ENCODE results near the gene R3HDML.

Gene R3HDML

DNA sequence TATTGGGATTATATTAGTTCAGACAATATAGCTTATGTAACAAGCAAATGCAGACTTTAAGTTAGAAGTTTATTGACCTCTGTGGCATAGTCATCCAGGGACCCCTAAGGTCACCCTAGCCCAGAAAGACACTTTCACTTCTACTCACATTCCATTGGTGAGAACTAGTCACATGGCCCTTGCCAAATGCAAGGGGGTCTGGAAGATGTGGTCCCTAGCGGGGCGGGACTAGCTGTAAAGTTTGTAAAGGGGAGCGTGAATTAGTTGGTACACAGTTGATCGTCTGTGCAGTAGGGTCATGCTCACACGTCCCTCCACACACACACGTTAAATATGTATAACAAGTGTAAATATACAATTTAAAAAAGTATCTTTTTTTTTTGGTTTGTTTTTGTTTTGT is 27.9 kb downstream of the R3HDML start:
- DNase-seq: no peak

DNA sequence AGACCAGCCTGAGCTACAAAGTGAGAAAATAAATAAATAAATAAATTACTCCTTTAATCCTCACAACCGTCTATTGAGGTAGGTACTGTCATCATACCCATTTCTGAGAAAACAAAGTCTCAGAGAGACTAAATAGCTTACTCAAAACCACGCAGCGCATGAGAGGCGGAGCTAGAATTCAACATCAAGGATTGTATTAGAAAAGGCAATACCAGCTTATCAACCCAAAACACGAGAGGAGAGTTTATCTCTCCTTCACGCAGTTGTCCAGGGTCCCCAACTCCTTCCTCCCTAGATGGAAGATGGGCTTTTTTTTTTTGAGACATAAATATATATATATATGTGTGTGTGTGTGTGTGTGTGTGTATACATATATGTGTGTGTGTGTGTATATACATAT is 30.9 kb downstream of the R3HDML start:
- DNase-seq: no peak

DNA sequence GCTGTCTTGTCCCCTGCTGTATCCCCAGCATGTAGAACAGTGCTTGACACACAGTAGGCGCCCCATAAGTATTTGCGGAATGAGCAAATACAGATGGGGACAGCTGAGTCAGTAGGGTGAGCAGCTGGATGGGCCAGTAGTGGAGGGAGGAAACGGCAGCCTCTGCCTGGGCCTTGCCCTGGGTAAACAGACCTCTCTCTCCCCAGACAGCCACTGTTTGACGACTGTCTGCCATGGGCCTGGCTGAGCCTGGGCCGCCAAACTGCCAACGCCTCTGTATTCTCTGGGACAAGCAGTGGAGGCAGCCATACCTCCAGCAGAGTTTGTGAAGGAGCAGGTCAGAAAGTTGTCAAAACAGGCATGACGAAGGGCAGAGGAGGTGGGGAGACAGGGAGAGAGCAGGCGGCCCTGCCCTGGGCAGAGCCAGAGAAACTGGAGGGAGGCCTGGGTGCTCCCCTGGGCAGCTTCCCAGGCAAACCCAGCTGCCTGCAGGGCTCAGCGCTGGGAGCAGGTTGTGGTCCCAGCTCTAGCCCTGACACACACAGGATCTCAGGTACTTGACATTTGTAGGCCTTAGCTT is 33.9 kb downstream of the R3HDML start:
- no peak for DNase-seq

DNA sequence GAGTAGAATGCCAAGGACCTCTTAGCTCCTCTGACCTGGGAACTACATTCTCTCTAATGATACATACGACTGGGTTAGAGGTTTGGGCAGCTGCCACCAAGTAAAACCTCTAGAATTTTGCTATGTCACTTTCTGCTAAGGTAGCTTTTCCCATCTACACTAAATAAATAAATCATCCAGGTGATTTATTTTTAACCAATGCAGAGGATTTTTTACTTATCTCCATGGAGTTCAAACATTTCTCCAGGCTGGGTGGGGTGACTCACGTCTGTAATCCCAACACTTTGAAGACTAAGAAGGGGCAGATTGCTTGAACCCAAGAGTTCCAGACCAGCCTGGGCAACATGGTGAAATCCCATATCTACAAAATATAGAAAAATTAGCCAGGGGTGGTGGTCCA is 45.8 kb downstream of the R3HDML start:
- no peak for DNase-seq

DNA sequence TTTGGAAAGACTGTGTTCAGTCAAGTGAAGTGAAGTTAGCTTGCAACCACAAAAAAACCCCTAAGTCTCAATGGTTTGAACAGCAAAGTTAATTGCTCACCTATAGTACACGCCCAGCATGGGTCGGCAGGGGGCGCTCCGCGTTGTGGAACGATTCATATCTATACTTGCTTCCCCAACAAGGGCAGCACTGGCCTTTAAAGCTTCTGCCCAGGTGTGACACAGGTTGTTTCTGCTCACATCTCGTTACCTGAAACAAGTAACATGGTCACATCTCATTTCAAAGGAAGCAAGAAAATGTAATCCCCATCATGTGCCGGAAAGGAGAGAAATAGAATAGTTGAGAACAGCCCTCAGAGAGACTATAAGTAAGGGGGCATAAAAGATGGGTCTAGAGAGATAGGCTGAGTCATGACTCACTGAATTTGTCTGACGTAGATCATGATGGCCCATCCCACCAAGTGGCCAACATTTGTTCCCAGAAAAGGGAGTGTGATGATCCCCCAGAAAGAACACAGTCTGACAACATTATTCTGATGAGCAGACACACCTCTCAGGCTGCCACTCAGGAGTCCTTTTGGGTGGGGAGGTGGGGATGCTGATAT is 47.7 kb downstream of the R3HDML start:
- peak; percentile 95 for DNase-seq

DNA sequence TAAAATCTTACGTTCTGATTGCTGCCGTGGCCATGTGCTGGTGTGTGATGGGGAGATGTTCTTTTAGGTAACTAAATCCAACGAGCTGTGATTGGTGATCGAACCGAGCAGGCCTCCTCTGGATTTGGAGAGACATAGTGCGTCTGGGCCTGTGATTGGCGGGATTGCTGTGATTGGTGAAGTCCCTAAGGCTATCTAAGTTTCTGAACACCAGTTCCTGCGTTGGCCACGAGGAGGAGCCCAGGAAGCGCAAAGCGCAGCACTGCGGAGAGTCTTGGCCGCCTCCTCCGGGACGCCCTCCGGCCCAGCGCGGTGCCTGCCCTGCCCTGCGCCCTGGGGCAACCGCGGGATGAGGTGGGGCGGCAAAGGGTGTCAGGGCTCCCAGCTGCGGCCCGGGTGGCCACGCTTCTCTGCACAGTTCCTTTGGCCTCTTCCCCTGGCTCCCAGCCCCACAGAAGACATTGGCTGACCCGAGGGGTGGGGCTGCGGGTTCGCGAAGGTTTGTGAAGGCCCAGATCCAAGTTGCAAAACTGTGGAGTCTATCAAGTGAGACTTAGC is 51.7 kb downstream of the R3HDML start:
- peak; percentile 84 for DNase-seq

DNA sequence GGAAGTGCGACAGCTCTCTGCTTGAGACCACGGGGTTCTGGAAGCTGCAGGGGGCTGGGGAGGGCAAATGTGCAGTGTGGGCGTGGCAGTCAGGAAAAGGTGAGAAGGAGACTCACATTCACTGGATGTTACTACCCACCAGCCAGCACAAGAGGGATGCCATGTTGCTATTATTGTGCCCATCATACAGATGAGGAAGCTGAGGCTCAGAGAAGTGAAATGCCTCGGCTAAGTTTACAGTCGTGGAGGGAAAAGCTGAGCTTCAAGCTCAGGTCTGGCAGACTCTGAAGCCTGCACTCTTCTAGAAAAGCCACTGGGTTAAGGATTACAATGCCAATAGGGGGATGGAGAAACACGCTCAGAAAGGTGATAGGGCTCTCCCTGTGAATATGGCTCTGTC is 53.0 kb downstream of the R3HDML start:
- no peak for DNase-seq

DNA sequence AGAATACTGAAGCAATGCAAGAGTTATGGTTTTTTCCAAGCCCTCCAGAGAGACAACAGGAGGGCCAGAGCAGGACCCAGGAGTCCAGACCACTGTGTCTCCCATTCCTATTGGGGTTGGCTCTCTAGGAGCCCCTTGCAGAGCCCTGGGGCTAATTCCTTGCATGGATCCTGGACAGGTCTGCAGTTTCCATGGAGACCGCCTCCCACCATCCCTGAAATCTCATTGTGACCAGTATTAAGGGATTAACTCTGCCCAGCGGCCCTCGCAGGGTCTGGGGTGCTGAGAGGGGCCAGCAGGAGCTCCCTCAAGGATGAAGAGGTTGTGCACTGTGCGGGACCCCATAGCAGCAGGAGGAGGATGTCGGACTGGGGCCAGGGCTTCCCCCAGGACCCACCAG is 53.4 kb downstream of the R3HDML start:
- DNase-seq: no peak

DNA sequence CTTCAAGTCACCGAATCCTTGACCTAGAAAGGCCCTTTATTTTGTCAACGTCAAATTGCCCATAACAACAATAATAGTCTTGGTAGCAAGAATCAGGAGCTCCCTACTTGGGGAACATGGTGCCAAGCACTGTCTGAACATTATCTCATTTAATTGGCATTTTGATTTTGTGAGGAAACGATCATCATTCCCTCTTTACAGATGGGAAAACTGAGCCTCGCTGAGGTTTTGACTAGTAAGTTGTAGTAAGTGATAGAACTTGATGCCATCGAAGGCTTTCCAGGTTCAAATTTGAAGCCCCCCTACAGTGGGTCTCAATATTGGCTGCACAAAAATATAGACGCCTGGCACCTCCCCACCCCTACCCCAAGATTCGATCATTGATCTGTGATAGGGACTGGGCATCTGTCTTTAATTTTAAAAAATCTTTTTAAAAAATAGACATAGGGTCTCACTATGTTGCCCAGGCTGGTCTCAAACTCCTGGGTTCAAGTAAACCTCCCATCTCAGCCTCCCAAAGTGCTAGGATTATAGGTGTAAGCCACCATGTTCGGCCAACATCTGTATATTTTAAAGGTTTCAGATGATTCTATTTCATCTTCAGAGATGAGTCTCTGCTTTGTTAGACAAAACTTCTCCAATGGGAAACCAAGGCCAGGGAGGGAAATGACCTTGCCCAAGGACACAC is 55.4 kb downstream of the R3HDML start:
- no peak for DNase-seq

DNA sequence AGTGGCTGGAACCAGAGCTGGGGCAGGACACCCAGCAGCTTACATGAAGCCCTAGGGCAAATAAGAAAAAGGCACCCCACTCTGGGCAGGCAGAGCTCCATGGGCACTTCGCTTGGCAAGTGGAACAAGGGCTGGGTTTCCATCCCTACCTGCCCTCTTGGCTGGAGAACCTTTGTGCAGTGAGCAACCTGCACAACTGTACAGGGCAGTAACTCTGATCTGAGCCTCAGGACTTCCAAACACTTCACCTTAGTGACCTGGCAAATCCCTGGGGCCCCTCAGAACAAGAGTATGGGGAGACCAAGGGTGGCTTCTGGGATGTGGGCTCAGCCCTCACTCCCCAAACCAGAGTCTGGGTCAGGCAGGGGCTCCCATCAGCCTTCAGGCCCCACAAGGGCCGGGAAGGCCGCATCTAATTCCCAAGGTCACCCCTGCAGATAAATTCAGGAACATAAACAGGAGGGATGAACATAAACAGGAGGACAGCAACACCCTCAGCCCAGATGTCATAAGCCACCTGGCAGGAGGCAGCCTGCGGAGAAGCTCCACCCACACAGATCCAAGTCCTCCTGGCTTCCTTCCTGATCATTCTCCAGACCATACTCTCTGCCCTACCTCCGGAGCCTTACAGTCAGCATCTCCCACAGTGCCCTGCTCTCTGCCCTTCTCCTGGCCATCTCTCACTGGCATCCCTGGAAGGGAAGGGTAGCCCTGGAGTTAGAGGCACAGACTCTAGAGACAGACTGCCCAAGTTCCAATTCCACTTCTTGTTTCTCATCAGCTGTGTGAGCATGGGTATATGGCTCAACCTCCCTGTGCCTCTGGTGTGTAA is 56.1 kb downstream of the R3HDML start:
- no peak for DNase-seq

DNA sequence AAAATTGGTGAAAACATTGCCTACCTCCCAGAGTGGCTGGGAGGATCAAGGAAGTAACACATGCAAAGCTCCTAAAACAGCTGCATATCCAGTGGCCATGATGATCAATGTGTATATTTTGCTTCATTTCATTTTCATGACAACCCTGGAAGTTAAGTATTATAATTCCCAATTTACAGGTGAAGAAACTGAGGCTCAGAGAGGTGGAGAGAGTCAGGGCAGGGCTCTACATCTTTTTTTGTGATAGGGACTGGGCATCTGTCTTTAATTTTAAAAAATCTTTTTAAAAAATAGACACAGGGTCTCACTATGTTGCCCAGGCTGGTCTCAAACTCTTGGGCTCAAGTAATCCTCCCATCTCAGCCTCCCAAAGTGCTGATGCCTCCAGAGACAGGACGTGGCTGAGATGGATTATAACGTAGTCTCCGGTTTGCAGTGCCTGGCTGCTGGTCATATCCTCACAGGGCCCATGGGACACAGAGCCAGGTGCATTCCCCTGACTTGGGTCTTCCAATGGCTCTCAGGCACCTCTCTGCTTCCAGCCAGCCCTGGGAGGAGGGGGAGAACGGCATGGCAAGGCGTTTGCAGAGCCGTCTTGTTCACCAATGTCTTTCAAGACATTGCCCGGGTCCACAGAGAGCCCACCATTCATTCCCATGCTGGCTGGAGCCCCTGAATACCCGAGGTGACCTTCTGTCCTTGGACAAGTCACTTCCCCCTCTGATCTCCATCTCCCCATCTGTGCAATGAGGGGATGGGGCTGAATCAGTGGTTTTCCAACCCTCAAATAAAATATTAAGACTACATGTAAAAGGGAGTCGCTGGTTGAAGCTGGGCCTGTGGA is 57.0 kb downstream of the R3HDML start:
- no peak for DNase-seq

DNA sequence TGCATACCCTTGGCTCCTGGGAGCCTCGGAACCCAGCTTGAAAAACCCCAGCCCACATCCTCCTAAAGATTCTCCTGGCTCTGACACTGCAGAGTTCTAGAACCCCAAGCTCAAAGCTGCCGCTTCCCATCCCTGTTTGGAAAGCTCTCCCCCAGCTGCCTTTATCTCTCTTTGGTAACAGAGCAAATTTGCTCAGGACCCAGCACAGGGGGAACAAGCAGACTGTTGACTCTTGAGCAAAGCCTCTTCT is 57.5 kb downstream of the R3HDML start:
- DNase-seq: no peak

DNA sequence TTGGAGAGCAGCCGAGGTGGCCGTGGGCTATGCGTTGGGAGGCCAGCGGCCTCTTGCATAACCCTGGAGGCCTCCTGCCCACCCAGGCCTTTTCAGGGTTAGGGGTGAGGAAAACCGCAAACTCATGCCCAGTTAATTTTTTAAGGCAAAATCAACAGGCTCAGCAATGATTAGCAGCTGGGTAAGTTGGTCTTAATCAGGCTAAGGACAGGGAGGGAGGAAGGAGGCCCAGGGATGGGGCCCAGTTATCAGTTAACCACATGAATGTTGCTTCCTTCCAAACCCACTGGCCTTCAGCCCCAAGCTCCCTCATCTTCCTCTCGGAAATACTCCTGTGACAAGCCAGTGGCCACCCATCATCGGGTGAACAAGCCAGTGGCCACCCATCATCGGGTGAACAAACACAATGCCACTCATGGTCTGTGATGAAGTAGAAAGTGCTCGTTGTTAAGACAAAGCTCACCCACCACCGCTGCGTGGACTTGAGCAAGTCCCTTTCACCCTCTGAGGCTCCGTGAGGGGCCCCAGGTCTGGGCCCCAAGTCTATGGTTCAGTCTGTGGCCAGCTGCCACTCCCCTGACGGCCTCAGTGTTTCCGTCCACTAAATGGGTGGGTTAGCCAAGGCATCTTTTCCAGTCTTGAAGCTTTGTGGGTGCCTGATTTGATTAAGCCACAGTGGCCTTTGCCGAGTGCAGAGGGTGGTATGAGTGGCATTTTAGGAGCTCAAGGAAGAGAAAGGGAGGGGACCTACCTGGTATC is 58.0 kb downstream of the R3HDML start:
- no peak for DNase-seq

DNA sequence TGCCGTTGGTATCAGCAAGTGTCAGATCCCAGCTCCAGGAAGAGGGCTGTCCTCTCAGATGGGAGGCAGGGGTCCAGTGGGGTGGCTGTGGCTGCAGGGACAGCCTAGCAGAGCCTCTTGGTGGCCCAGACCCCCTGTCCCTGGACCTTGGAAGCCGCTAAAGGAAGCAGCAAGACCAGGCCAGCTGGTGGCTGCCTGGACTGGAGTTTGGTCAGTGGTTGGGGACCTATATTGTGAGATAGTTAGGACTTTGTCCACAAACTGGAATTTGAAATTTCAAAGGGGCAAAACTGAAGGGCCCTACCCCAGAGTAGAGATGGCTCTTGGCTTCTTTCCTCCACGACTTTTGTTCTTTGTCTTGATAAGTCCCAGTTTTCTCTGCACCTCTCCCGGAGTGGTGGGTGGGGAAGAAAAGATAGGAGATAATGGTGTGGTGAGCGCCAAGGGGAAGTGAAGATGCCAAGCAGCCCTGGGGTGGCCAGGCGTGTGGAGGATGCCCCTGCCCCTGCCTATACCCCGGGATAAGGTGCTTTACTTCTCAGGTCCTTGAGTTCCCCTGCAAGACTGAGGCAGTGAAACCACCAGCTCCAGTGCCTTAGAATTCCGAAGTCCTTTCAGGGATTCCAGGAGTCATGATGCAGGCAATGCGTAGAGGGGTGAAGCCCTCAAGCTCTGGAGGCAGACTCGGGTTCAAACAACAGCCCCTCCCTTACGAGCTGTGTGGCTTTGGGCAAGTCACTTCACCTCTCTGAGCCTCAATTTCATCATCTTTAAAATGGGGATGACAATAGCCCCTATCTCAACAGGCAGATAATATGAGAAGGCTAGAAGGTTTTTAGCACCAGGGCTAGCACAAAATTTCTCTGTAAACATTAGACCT is 58.9 kb downstream of the R3HDML start:
- DNase-seq: no peak

DNA sequence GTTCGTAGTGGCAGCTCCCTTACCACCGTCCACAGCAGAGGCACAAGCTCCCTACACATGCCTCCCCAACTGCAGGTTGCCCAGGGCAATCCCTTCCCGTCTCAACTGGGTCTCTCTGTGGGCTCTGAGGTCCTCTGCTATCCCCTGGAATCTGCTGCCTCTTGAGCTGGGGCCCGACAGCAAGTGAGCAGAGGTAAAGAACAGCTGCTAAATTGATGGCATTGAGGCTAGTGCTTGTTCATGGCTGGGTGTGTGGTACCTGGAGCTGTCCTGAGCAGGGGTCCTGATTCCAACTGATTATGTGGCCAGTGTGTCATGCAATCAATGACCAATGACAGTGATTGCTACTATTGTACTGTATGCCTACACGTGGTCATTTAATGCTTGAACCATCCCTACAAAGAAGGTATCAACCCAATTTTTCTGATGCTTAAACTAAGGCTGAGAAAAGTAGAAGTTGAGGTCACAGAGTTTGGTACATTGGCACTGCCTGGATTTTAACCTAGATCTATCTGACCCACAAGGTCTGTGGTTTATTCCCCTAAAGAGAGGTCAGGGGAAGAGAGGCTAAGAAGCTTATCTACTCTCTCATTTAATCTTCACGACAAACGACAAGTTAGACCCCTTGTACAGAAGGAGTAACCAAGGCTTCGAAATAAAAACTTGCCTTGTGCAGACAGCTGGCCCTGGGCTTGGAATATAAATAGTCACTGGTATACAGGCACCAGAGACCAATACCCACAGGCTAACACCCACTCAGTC is 59.7 kb downstream of the R3HDML start:
- DNase-seq: no peak

DNA sequence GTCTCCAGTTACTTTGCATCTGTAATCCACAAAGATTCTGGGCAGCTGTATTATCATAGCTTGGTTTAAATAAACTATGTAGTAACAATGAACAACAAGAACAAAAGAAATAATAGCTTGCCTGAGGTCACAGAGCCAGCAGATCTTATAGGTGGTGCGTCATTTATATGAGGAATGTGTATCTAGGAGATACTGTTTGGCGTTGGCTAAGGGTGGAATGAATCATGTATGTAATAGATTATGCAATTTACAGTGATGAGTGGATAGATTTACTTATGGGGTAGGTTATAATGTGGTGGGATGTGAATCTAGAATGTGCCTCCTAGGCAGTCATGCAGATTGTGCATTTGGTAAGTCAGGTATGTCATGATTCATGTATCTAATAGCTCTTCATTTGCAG is 61.5 kb downstream of the R3HDML start:
- DNase-seq: no peak

DNA sequence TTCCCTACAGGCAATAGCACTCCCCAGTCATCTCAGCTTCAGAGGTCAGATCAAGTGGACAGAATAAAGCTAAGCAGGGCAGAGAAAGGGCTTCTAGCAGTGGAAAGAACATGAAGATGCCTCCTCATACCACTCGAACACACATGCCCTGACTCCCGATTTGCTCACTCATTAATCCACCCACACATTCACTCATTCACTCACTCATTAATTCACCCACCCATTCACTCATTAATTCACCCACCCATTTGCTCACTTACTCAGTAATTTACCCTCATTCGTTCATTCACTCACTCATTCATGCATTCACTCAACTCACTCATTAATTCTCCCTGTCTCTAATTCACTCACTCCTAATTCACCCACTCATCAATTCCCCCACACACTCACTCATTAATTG is 62.6 kb downstream of the R3HDML start:
- DNase-seq: no peak

DNA sequence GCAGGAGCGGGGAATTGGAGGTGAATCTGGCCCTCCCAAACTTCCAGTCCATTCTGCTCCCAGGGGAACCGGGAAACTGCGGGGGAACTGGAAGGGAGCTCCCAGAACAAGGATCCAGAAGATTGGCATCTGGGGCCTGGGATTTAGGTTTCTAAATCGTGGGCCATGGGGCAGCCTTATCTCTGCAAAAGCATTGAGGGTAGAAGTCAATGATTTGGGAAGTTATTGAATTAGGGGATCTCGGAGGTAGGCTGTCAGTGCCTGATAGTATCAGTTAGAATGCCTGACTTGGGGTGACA is 63.8 kb downstream of the R3HDML start:
- no peak for DNase-seq

All from activated CD8-positive, alpha-beta memory T cell treated with anti-CD3 and anti-CD28 coated beads, Interleukin-2, amount 50 U/mL, for 48 hours (primary cell).